IPS-NIHi7 (cell line): ENCODE results near the gene AEBP2.
"Not testable (repeated sequence)": the region's sequence is repeated elsewhere in the genome, so short reads cannot be mapped to it uniquely, and the experiment has no call there.

Experiments used
- DNase-seq: peaks from one replicate; pipeline ENCODE4 v3.0.0; 2012; ENCODE audit warnings: mixed read lengths; ENCODE audit errors: extremely low spot score

Gene AEBP2

DNA sequence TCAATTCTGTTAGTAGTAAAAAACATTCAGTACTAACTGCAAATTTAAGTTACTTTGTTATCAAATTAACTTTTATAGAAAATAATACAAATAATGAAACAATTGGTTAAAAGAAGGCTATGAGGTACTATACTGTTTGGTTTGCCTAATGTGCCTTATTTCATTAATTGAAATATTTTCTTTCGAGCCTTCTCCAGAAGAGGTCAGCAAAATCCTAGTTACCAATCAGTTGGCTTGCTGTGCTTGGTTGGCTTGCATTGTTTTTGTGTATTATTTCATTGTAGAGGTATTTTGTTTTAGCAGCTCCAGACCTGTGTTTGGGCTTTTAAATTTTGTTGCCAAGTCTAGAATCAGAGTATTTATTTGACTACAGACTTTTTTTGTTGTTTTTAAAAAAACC lies 68.5 kb downstream of the AEBP2 start:
- no peak for DNase-seq

DNA sequence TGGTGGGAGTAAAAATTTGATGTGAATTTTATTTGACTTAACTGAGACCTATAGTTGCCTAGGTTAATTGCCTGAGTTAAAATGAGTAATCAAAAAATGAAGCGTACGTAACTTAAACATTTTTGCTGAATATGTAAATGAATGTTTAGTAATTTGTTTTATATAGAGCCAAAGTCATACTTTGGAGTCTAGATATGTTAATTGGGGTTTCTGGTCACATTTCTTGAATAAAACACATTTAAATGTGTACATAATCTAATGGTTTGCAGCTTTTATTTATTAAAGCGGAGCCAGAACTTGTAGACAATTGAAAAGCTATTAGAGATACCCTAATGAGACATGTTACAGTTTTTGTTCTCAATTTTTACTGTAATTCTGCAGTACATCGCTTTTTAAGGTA lies 71.2 kb downstream of the AEBP2 start:
- no peak for DNase-seq

DNA sequence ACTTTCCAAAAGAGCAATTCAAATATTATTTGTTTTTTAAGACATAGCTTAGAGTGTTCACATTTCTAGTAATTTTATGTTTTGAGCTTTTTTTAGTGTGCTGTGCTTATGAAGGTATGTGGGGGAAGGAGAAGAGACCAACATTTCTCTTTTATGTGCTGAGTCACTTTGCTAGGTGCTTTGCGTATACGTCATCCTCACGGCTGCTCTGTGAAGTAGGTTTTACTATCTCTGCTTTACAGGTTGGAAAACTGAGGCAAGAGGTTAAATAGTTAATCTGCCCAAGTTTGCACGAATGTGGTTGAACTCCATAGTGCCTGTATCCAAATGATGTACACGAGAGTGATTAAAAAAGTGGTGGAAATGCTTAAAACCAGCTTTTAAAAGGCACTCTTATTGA lies 75.9 kb downstream of the AEBP2 start:
- no peak for DNase-seq

DNA sequence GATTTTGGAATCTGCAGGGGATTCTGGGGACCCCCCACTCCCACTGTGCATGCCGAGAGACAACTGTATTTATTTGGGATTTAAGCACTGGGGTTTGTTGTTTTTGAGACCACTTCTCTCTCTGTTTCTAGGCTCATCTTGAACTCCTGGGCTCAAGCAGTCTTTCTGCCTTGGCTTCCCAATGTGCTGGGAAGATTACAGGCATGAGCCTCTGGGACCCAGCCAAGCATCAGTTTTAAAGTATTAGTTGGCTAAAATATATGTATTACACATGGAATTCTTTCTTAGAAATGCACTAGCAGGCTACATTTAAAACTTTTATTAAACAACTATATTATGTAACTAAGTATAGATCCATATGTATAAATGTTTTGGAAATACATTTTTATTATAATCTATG lies 78.3 kb downstream of the AEBP2 start:
- DNase-seq = no peak

DNA sequence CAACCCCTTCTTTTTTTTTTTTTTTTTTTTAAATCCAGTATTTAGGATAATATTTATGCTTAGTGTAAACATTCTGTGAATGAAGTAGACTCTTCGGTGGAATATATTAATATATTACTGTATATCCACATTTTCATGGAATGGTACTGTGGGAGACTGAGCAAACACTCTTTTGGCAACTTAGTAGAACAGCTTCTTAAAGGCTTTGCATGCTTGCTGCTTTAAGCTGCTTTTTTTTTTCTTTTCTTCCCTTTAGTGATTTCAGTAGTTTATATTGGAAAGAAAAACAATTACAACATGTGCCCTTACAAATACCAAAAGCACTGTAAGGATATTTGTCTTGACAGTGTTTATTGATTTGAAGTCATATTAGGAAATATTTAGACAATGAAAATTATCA lies 78.9 kb downstream of the AEBP2 start:
- no peak for DNase-seq

- DNase-seq = no peak
Measured at GRCh38 chr12:19520646-19521415, 81.5 kb downstream of the AEBP2 start.

DNA sequence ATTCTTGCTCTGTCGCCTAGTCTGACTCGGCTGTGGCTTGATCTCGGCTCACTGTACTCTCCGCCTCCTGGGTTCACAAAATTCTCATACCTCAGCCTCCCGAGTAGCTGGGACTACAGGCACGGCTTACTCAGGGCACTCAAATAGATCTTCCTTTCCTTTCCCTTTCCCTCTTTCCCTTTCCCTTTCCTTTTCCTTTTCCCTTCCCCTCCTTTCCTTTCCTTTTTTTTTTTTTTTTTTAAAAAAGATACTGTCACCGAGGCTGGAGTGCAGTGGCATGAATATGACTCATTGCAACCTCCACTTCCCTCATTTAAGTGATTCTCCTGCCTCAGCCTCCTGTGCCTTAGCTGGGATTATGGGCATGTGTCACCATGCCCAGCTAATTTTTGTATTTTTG lies 86.0 kb downstream of the AEBP2 start:
- DNase-seq = no peak

DNA sequence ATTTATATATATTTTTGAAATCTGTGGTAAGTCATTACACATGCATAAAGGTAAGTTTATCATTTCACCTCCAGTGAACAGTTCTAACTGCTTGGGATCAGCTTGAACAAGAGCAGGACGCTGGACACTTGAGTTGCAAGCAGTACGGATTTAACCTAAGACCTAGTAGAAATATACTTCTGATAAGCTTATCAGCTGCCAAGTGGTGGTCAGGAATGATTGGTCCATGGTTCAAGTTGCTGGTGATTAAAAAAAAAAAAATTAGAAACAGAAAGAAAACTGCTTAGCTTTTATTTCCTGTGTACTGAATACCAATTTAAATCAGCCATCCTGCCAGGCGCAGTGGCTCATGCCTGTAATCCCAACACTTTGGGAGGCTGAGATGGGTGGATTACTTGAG lies 88.6 kb downstream of the AEBP2 start:
- no peak for DNase-seq

- DNase-seq = no peak
Measured at GRCh38 chr12:19528750-19529149, 89.5 kb downstream of the AEBP2 start.

DNA sequence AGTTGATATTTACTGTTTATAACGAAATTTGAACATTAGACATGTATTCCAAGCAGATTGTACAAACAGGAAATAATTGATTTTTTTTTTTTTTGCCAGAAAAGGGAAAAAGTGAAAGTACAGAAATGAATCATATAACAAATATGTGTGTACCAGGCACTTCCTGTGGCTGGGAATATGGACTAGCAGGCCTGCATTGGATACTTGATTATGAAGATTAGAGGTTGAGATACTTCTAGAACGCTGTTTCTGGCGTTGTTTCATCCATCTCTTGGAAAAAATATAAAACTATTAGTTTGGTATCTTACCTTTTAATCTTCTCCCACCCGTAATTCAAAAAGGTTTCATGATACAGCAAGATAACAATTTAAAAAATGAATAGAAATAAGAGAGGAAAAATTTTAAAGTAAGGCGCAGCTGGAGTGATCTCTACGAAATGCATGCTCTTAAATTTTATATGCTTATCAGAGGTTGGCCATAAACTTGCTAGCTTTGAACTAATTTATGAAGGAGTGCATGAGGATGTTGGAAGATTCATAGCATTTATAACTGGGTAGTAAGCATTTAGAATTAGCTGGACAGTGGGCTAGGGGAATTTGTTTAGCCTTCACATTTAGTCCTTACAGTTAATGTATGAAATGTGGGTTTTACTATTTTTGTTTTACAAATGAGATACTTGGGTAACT lies 90.8 kb downstream of the AEBP2 start:
- DNase-seq = no peak

- no peak for DNase-seq
Measured at GRCh38 chr12:19530637-19531023, 91.3 kb downstream of the AEBP2 start.

DNA sequence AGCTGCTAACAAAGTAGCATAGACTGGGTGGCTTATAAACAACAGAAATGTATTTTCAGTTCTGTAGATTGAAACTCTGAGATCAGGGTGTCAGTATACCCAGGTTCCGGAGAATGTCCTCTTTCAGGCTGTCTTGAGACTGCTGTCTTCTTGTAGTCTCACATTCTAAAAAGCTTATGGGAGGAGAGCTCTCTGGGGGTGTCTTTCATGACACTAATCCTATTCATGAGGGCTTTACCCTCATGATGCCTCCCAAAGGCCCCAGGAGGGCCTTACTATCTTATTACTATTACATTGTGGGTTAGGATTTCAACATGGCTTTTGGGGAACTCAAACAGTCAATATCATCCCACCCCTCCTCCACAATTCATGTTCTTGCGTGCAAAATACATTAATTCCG lies 94.3 kb downstream of the AEBP2 start:
- no peak for DNase-seq

- DNase-seq = no peak
Measured at GRCh38 chr12:19539071-19539470, 99.8 kb downstream of the AEBP2 start.

DNA sequence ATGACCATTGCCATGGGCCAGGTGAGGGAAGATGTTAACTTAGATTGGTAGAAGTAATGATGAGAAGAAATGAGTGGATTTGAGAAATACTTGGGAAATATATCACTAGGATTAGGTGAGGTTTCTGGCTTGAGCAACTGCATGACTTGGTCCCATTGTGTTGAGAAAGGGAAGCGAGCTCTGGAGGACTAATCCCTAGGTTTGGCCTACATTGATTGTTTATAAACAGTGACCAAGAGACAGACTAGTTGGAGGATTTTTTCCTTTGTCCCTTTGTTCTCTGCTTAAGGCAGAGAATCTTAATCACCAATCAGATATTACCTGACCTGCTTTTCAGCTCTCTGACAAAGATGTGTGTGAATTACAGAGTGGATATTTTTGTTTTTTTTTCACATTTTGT lies 100.5 kb downstream of the AEBP2 start:
- no peak for DNase-seq

- no peak for DNase-seq
Measured at GRCh38 chr12:19542606-19543005, 103.3 kb downstream of the AEBP2 start.

GRCh38 chr12:19544353-19544752 lies 105.1 kb downstream of the AEBP2 start:
- DNase-seq = no peak

GRCh38 chr12:19545301-19545700 lies 106.0 kb downstream of the AEBP2 start:
- DNase-seq = no peak

GRCh38 chr12:19546027-19546426 lies 106.7 kb downstream of the AEBP2 start:
- DNase-seq = no peak

GRCh38 chr12:19546611-19547162 lies 107.4 kb downstream of the AEBP2 start:
- no peak for DNase-seq

- no peak for DNase-seq
Measured at GRCh38 chr12:19547271-19547671, 108.0 kb downstream of the AEBP2 start.

DNA sequence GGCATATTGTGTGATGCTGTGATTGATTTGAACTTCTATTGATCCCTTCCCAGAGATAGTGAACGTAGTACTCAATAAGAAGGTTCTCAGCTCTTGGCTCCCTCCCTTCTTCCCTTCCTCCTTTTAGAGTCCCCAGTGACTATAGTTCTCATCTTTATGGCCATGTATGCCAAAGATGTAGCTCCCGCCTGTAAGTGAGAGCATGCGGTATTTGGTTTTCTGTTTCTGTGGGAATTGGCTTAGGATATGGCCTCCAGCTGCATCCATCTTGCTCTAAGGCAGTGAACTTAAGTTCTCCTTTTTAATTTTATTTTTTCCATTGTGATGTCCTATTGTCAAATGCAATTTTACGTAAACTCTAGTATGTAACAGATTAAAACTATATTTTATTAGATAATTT lies 109.5 kb downstream of the AEBP2 start:
- DNase-seq = no peak

DNA sequence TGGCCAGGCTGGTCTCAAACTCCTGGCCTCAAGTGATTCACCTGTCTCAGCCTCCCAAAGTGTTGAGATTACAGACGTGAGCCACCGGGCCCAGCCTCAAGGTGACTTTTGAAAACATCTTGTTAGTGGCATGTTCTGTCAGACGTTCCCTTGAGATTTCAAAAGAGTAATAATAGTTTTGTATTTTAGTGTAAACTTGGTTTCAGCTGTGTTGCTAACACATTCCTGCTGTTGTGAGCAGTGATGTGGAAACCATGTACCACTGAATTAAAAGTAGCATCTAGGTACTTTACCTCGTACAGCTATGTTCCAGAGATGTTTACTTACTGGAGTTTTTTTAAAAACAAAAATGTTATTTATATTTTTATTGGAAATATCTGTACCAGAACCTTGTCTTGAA lies 111.3 kb downstream of the AEBP2 start:
- DNase-seq = no peak

- not testable (repeated sequence) for DNase-seq
Measured at GRCh38 chr12:19552441-19553097, 113.3 kb downstream of the AEBP2 start.
